GM23248 (cell line): Measurements from ENCODE around the gene BCR. TPM values are rescaled to one million over a fixed set of nuclear protein-coding genes. Genes with fewer than 3 reads are reported as not detected.
"Not testable (repeated sequence)": the region's sequence is repeated elsewhere in the genome, so short reads cannot be mapped to it uniquely, and the experiment has no call there.

Experiments
- DNase-seq: peaks from one replicate; pipeline ENCODE4 v3.0.0-alpha.2; 2015
- H2AFZ ChIP-seq: fragments of 200-600 bp; sonication (generic); 2 replicates; pipeline ENCODE4 v1.6.1; 2016; ENCODE audit warnings: antibody characterized with exemption
- H3F3A ChIP-seq: fragments of 200-600 bp; sonication (generic); 2 replicates; pipeline ENCODE4 v1.6.1; 2016; ENCODE audit warnings: mild to moderate bottlenecking, antibody characterized with exemption, mixed run types; ENCODE audit not compliant: insufficient read depth
- H3K27ac ChIP-seq: fragments of 200-600 bp; sonication (generic); 2 replicates; pipeline ENCODE4 v1.5.1; 2016; ENCODE audit warnings: mild to moderate bottlenecking
- H3K27me3 ChIP-seq: fragments of 200-600 bp; sonication (generic); replicated peaks from 2 replicates; pipeline ENCODE4 v1.6.1; 2016; ENCODE audit warnings: mild to moderate bottlenecking; ENCODE audit not compliant: insufficient read depth
- H3K36me3 ChIP-seq: fragments of 200-600 bp; sonication (generic); 2 replicates; pipeline ENCODE4 v1.6.1; 2016; ENCODE audit warnings: low read depth, mild to moderate bottlenecking
- H3K4me1 ChIP-seq: fragments of 200-600 bp; sonication (generic); 2 replicates; pipeline ENCODE4 v1.6.1; 2016; ENCODE audit warnings: mild to moderate bottlenecking; ENCODE audit not compliant: insufficient read depth
- H3K4me2 ChIP-seq: fragments of 200-600 bp; sonication (generic); one replicate; pipeline ENCODE4 v1.6.1; 2016; ENCODE audit warnings: mild to moderate bottlenecking; ENCODE audit not compliant: unreplicated experiment
- H3K4me3 ChIP-seq: fragments of 200-600 bp; sonication (generic); 2 replicates; pipeline ENCODE4 v1.5.1; 2016; ENCODE audit warnings: mild to moderate bottlenecking
- H3K79me2 ChIP-seq: fragments of 200-600 bp; sonication (generic); 2 replicates; pipeline ENCODE4 v1.6.1; 2016; ENCODE audit warnings: mild to moderate bottlenecking; ENCODE audit not compliant: insufficient read depth
- H3K9ac ChIP-seq: fragments of 200-600 bp; sonication (generic); 2 replicates; pipeline ENCODE4 v1.6.1; 2016; ENCODE audit warnings: mild to moderate bottlenecking
- H3K9me2 ChIP-seq: fragments of 200-600 bp; sonication (generic); 2 replicates; pipeline ENCODE4 v1.6.1; 2016; ENCODE audit warnings: mixed run types, mild to moderate bottlenecking, moderate library complexity; ENCODE audit not compliant: insufficient read depth
- H3K9me3 ChIP-seq: fragments of 200-600 bp; sonication (generic); one replicate; pipeline ENCODE4 v1.6.1; 2017; ENCODE audit warnings: low read depth
- H4K20me1 ChIP-seq: fragments of 200-600 bp; sonication (generic); 2 replicates; pipeline ENCODE4 v1.6.0; 2016; ENCODE audit not compliant: insufficient read depth
- EZH2 ChIP-seq: fragments of 200-600 bp; sonication (generic); IDR thresholded peaks from 2 replicates; pipeline ENCODE4 v1.6.1; 2018; ENCODE audit warnings: antibody characterized with exemption, mild to moderate bottlenecking; ENCODE audit not compliant: insufficient read depth, poor library complexity, severe bottlenecking
- EZH2phosphoT487 ChIP-seq: fragments of 200-600 bp; sonication (generic); IDR thresholded peaks from 2 replicates; pipeline ENCODE4 v1.6.1; 2018; ENCODE audit warnings: antibody characterized with exemption, moderate library complexity, mild to moderate bottlenecking, low read depth; ENCODE audit not compliant: insufficient read depth
- WGBS, 2 experiments: methylation state at CpG; one replicate each; pipeline ENCODE4 v1.1.6; 2015 to 2017; ENCODE audit warnings: low lambda C conversion rate in 2 of 2, low coverage in 1 of 2; ENCODE audit errors: missing lambda C conversion rate in 2 of 2; 5-methylcytosine and 5-hydroxymethylcytosine counted together
- in situ Hi-C: fragments of 300-500 bp; cut with MboI; formaldehyde crosslinking; loops from 2 replicates; pipeline ENCODE4 v1.15.0; 2020
- polyA plus RNA-seq: library from polyadenylated mRNA; unstranded; fragments of >200 nt; fragmentation: Nextera tagmentation; extraction: Ambion mirVana; gene quantifications from 2 replicates; pipeline ENCODE4 v1.2.1, GENCODE V29; 2016
- small RNA-seq: library from RNA; depleted of rRNA; stranded (forward); fragments of <200 nt; gene quantifications from one replicate; pipeline ENCODE3, GENCODE V24; 2014; ENCODE audit warnings: low read depth, low replicate concordance
- total RNA-seq: library from RNA; depleted of rRNA; stranded (reverse); fragments of >200 nt; shearing (Covaris generic); gene quantifications from 2 replicates; pipeline ENCODE4 v1.2.3, GENCODE V29; 2014; rRNA removed

The BCR gene
- total and polyA plus RNA-seq, 2 experiments from 2014 or later: 4.7 to 30.0 TPM

- TF ChIP-seq EZH2phosphoT487: no peak
- no peak for TF ChIP-seq EZH2
These were observed 185.7 kb downstream of the BCR start for GRCh38 chr22:23365961-23366360.

GRCh38 chr22:23367196-23367595 is 186.9 kb downstream of the BCR start:
- 12 to 17% methylated on average over 3 of the region's 3 CpGs for WGBS, 2 experiments
- H3K79me2 ChIP-seq, H3K4me1 ChIP-seq, H3K27ac ChIP-seq, in situ Hi-C loops, H3K36me3 ChIP-seq, H3K9me2 ChIP-seq, H2AFZ ChIP-seq, DNase-seq, H3K9me3 ChIP-seq, H3K4me2 ChIP-seq, H3K4me3 ChIP-seq, H3K9ac ChIP-seq, H4K20me1 ChIP-seq, H3F3A ChIP-seq: not testable (repeated sequence)
- peaks cover 53% of the 10 kb centered on the region for H3K27me3 ChIP-seq

More at GRCh38 chr22:23365961-23366360, 185.7 kb downstream of the BCR start:
- Histone ChIP-seq H3K27ac (no peak overlapping the region), H4K20me1 (no peaks in the 10 kb centered on the region), H3K4me2 (no peak overlapping the region), H3K4me3 (no peak overlapping the region), H2AFZ (no peak overlapping the region), H3F3A (no peaks in the 10 kb centered on the region), H3K9ac (no peak overlapping the region), H3K9me2 (no peaks in the 10 kb centered on the region), H3K9me3 (no peaks in the 10 kb centered on the region), H3K79me2 (no peaks in the 10 kb centered on the region), H3K4me1 (no peaks in the 10 kb centered on the region), H3K27me3 (peaks cover 50% of the 10 kb centered on the region), H3K36me3 (no peaks in the 10 kb centered on the region)
- in situ Hi-C loops: no loop called here
- no peak for DNase-seq
- 39 to 41% methylated on average over 4 of the region's 4 CpGs for whole genome bisulfite sequencing, 2 experiments

Small RNAs within 50 kb of the gene (small RNA-seq; reads per million reads assigned to genes)
- not detected for gene BCRP8
- gene RF00017: not detected
- gene RF00066: not detected
- not detected for gene RN7SL263P

Other genes with a start within 250 kb of the BCR start
- gene GNAZ, start 110.0 kb upstream of the BCR start, total RNA-seq: 0.25 and 0.65 TPM in 2 replicates
- 0.24 and 0.25 TPM in 2 replicates for gene GNAZ, start 110.0 kb upstream of the BCR start, polyA plus RNA-seq
- gene RSPH14, start 38.5 kb upstream of the BCR start, total RNA-seq: not detected in 2 replicates
- not detected in 2 replicates for gene RSPH14, start 38.5 kb upstream of the BCR start, polyA plus RNA-seq
- gene RAB36, start 35.0 kb upstream of the BCR start, total RNA-seq: 3.5 and 5.8 TPM in 2 replicates
- 5.0 and 6.8 TPM in 2 replicates for gene RAB36, start 35.0 kb upstream of the BCR start, polyA plus RNA-seq